Fibroblast of pulmonary artery (primary cell): Measurements from ENCODE around the gene RBMS2.

Experiments
- DNase-seq: peaks from one replicate; pipeline ENCODE4 v3.0.0-alpha.2; 2010; ENCODE audit warnings: low read depth
- H3K4me3 ChIP-seq: replicated peaks from 2 replicates; pipeline ENCODE4 v1.5.1; 2011; ENCODE audit warnings: low read depth, mild to moderate bottlenecking, control low read depth, low read length, moderate library complexity
- TF ChIP-seq, protein P1 (sequence below): IDR thresholded peaks from 2 replicates; pipeline ENCODE4 v1.5.1; 2011; ENCODE audit warnings: mild to moderate bottlenecking, control low read depth, low read length, inconsistent platforms; ENCODE audit errors: missing control alignments

Gene RBMS2

DNA sequence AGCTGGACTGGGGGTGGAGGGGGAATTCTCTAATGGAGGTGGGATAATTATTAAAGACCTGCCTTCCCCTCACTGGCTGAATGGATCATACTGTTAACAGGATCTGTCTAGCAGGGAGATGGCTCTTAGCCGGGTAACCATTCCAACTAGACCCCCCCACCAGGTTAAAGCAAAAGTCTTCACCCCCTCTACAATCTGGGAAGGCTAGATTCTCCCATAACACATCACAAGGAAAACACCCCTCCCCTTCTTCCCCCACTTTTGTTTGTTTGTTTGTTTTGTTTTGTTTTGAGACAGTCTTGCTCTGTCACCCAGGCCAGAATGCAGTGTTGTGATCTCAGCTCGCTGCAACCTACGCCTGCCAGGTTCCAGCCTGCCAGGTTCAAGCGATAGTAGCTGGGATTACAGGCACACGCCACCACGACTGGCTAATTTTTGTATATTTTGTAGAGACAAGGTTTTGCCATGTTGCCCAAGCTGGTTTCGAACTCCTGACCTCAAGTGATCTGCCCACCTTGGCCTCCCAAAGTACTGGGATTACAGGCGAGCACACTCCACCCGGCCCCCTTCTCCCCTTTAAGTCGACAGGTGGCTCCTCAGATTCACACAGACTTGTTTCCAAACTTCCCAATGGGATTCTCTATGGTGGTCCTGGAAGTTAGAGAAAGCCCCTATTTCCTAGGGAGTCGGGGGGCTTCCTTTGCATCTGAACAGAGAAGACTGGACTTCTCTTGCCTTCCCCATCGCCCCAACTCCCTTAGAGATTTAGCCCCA lies 112.0 kb downstream of the RBMS2 start:
- DNase-seq, result no peak
- peak overlapping the region; percentile 82 for H3K4me3 ChIP-seq
- TF ChIP-seq, protein P1, sequence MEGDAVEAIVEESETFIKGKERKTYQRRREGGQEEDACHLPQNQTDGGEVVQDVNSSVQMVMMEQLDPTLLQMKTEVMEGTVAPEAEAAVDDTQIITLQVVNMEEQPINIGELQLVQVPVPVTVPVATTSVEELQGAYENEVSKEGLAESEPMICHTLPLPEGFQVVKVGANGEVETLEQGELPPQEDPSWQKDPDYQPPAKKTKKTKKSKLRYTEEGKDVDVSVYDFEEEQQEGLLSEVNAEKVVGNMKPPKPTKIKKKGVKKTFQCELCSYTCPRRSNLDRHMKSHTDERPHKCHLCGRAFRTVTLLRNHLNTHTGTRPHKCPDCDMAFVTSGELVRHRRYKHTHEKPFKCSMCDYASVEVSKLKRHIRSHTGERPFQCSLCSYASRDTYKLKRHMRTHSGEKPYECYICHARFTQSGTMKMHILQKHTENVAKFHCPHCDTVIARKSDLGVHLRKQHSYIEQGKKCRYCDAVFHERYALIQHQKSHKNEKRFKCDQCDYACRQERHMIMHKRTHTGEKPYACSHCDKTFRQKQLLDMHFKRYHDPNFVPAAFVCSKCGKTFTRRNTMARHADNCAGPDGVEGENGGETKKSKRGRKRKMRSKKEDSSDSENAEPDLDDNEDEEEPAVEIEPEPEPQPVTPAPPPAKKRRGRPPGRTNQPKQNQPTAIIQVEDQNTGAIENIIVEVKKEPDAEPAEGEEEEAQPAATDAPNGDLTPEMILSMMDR, result no peak

DNA sequence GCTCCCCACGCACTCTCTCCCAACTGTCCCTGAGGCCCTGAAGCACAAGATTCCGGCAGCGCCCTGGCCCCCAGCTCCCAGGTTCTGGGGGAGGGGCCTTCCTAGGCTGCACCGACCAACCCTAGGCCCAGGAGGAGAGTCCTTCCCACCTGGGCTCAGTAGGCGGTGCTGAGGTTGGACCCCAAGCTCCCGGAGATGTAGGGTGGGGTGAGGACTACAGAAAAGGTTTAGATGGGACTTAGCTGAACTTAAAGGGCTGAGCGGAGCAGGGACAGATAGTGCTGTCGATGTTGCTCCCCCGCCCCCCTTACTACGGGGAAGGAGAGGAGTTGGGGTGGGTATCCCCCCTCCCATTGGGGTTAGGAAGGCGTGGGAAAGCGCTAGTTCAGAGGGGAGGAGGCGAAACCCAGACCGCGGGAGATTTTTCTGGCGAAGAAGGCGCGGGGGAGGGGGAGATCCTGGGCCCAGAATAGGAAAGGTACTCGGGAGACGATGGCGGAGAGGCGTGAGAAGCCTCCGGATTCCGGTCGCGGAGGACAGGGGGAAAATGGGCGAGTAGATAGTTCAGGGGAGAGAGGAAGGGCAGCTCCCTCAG lies 112.7 kb downstream of the RBMS2 start:
- no peak for DNase-seq
- TF ChIP-seq, protein P1, result no peak
- H3K4me3 ChIP-seq, result peak overlapping the region; percentile 82

DNA sequence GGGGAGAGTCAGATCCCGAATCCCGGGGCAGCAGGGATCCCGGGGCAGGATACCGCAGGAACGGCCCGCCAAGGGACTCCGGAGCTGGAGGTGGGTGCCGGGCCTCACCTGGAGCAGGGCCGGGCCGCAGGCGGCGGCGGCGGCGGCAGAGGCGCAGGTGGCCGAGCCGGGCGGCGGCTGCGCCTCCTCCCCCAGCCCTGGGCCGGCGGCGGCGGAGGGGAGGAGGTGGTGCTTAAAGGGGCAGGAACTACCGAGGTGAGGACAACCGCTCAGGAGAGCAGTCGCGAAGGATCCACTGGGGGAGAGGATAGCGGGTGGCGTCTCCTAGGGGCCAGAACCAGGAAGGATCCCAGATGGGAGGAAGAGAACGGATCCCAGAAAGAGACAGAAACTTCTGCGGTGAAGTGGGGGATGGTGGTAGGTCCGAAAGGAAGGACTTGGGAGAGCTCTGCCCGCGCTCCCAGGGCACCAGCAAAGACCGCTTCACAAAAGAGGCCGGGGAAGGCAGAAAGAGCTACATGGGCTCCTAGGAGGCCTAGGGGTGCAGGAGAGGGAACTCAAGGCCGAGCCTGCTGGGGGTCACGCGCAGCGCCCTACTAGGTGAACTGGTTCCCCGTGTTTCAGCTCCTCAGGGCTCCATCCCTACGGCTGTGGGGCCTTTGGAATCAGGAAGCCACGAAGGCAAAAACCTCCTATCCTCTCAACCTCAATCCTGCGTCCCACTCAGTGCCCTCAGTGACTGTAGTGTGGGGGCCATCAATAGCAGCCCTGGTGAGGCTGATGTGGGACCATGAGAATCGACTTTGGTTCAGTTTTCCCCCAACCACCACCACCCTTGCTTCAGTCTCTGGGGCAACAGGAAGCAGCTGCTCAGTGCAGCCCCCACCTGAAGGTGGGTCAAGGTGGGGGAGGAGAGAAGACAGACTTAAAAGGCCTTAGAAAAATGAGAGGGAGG lies 113.5 kb downstream of the RBMS2 start:
- H3K4me3 ChIP-seq, result peak overlapping the region; percentile 82
- peak; percentile 86 for DNase-seq
- TF ChIP-seq, protein P1, result peak; percentile 58

DNA sequence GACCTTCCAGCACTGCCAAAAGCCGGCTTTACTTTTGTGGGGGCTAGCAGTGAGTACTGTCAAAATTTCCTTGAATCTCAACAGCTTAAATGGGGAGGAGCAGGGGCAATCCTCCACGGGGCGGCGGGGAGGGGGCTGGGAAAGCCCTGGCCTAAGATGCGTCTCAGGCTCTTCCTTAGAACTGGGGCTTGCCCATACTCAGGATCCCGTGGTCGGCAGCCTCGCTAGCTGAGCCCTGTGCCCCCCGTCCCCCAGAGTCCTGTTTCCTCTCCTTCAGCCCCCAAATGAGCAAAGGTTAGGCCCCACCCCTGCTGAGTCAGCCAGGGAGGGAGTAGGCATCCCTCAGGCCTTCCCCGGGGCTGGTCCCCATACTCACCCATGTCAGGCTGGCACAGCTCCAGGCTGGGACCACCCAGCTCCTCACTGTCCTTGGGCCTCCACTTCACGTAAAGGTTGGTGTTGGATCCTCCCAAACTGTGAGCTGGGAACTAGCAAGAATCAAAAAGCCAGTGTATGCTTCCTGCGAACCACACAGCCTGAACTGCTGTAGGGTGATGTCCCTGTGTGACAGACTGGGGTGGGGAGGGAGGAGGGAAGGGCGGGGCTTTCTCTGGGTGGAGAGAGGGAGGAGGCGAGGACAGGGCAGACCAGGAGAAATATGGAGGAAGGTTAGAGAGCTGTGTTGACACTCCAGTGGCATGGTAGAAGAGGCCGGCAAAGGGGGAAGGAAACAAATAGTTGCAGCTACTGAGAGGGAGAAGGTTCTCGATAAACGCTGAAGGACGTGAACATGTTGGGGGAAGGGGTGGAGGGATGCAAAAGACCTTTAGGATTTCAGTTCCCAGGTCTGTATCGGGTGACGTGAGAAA lies 114.4 kb downstream of the RBMS2 start:
- TF ChIP-seq, protein P1, result no peak
- DNase-seq, result peak; percentile 89
- H3K4me3 ChIP-seq, result peak overlapping the region; percentile 82

DNA sequence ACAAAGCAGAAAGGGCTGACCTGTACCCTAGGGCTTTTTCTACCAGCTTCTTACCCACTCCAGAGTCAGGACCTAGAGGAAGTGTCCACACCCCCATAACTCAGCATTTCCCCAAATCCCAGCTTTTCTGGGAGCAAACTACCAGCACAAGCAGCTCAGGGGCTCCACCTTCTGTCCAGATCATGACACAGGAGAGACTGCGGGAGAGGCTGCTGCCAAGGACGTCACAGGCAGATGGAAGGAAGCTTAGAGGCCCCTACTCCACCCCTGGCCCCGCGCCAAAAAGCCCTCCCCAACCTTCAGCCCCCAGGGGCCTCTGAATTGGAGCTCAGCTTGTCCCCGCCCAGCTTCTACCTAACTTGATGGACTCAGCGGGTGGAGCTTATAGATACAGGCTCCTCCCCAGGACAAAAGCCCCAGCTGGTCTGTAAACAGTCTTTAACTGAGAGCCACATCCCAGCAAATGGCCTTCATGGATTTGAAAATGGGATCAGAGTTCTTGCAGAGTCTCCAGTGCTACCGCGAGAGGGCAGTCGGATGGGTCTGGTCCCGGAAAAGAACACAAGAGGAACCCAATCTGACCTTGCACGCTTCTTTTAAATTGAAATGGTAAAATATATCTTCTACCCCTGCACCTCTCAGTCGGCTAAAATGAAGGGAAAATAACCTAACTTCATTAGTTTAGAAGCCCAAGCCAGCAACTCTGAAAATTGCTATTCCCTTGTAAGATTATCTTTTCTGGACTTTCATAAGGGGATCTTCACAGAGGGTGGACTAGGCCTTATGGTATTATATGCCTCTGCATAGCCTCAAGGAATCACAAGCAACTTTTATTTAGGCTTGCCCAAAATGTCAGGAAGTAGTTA lies 115.3 kb downstream of the RBMS2 start:
- H3K4me3 ChIP-seq, result peak overlapping the region; percentile 82
- TF ChIP-seq, protein P1, result peak; percentile 61
- DNase-seq, result peak; percentile 100
